ENCODE data around the gene MMAA. TPM values are rescaled to one million over a fixed set of nuclear protein-coding genes. Genes with fewer than 3 reads are reported as not detected.
A peak's percentile ranks its signal among the peaks of the same experiment; 100 is the strongest.
"Not testable (repeated sequence)": the region's sequence is repeated elsewhere in the genome, so short reads cannot be mapped to it uniquely, and the experiment has no call there.

Gene MMAA
- total and polyA plus RNA-seq, 9 donors, result 4.4 to 7.8 (median 6.3) TPM

- DNase-seq, result no peak
- Histone ChIP-seq H3K27me3 (ENCODE audit: control insufficient read depth, insufficient read depth, low read length) (no peaks in the 10 kb centered on the region), H3K4me3 (ENCODE audit: low read length) (no peak overlapping the region), H3K9me3 (replicated peaks; ENCODE audit: control insufficient read depth, low read depth, low read length) (no peaks in the 10 kb centered on the region), H3K4me1 (ENCODE audit: control insufficient read depth, insufficient read depth, low read length) (no peaks in the 10 kb centered on the region), H3K36me3 (ENCODE audit: control insufficient read depth, insufficient read depth, low read length) (no peaks in the 10 kb centered on the region), H3K27ac (ENCODE audit: low read length) (no peak overlapping the region)
Measured at GRCh38 chr4:145670422-145670821, 51.2 kb downstream of the MMAA start.

GRCh38 chr4:145679520-145679919, 60.3 kb downstream of the MMAA start:
- WGBS (ENCODE audit: insufficient coverage), result no CpG with 5 or more reads among the region's 1 CpG
- DNase-seq, result peak; percentile 80
- no peak overlapping the region for H3K4me3 ChIP-seq (ENCODE audit: low read length)

GRCh38 chr4:145679991-145680455, 60.8 kb downstream of the MMAA start, which contains the start of gene C4orf51:
C4orf51 (plus strand) TSS chr4:145680146; CDS start chr4:145680204, 58 bp downstream.
- no peak within 1 kb of the TSS for H3K4me3 ChIP-seq (ENCODE audit: low read length)
- peak; percentile 64 for DNase-seq
- H3K27ac ChIP-seq (ENCODE audit: low read length), result peak within 1 kb of the TSS; percentile 71
- H3K27me3 ChIP-seq (ENCODE audit: control insufficient read depth, insufficient read depth, low read length), result no peaks in the 10 kb centered on the region
- H3K4me1 ChIP-seq (ENCODE audit: control insufficient read depth, insufficient read depth, low read length), result peaks cover 4% of the 10 kb centered on the region
- H3K36me3 ChIP-seq (ENCODE audit: control insufficient read depth, insufficient read depth, low read length), result no peaks in the 10 kb centered on the region
- no peaks in the 10 kb centered on the region for H3K9me3 ChIP-seq (replicated peaks; ENCODE audit: control insufficient read depth, low read depth, low read length)
- 26% methylated on average over 4 of the region's 6 CpGs for WGBS (ENCODE audit: insufficient coverage)

More at GRCh38 chr4:145679520-145679919, 60.3 kb downstream of the MMAA start:
- H3K36me3 ChIP-seq (ENCODE audit: control insufficient read depth, insufficient read depth, low read length), result no peaks in the 10 kb centered on the region
- peak overlapping the region; percentile 71 for H3K27ac ChIP-seq (ENCODE audit: low read length)
- H3K27me3 ChIP-seq (ENCODE audit: control insufficient read depth, insufficient read depth, low read length), result no peaks in the 10 kb centered on the region
- no peaks in the 10 kb centered on the region for H3K9me3 ChIP-seq (replicated peaks; ENCODE audit: control insufficient read depth, low read depth, low read length)
- H3K4me1 ChIP-seq (ENCODE audit: control insufficient read depth, insufficient read depth, low read length), result peaks cover 4% of the 10 kb centered on the region

- Histone ChIP-seq H3K27me3 (ENCODE audit: control insufficient read depth, insufficient read depth, low read length) (no peaks in the 10 kb centered on the region), H3K4me3 (ENCODE audit: low read length) (no peak overlapping the region), H3K27ac (ENCODE audit: low read length) (peak overlapping the region; percentile 71), H3K4me1 (ENCODE audit: control insufficient read depth, insufficient read depth, low read length) (peaks cover 4% of the 10 kb centered on the region), H3K36me3 (ENCODE audit: control insufficient read depth, insufficient read depth, low read length) (no peaks in the 10 kb centered on the region), H3K9me3 (replicated peaks; ENCODE audit: control insufficient read depth, low read depth, low read length) (no peaks in the 10 kb centered on the region)
- WGBS (ENCODE audit: insufficient coverage), result 89% methylated on average over 1 of the region's 1 CpG
- no peak for DNase-seq
Measured at GRCh38 chr4:145680902-145681301, 61.7 kb downstream of the MMAA start.

- DNase-seq, result no peak
- H3K36me3 ChIP-seq (ENCODE audit: control insufficient read depth, insufficient read depth, low read length), result no peaks in the 10 kb centered on the region
- H3K4me1 ChIP-seq (ENCODE audit: control insufficient read depth, insufficient read depth, low read length), result peaks cover 4% of the 10 kb centered on the region
- H3K9me3 ChIP-seq (replicated peaks; ENCODE audit: control insufficient read depth, low read depth, low read length), result no peaks in the 10 kb centered on the region
- H3K27ac ChIP-seq (ENCODE audit: low read length), result no peak overlapping the region
- H3K4me3 ChIP-seq (ENCODE audit: low read length), result no peak overlapping the region
- no peaks in the 10 kb centered on the region for H3K27me3 ChIP-seq (ENCODE audit: control insufficient read depth, insufficient read depth, low read length)
Measured at GRCh38 chr4:145681518-145681917, 62.3 kb downstream of the MMAA start.

- Histone ChIP-seq H3K36me3 (ENCODE audit: control insufficient read depth, insufficient read depth, low read length) (no peaks in the 10 kb centered on the region), H3K4me1 (ENCODE audit: control insufficient read depth, insufficient read depth, low read length) (peaks cover 4% of the 10 kb centered on the region), H3K4me3 (ENCODE audit: low read length) (no peak overlapping the region), H3K27ac (ENCODE audit: low read length) (no peak overlapping the region), H3K9me3 (replicated peaks; ENCODE audit: control insufficient read depth, low read depth, low read length) (no peaks in the 10 kb centered on the region), H3K27me3 (ENCODE audit: control insufficient read depth, insufficient read depth, low read length) (no peaks in the 10 kb centered on the region)
- WGBS (ENCODE audit: insufficient coverage), result no CpG with 5 or more reads among the region's 1 CpG
- DNase-seq, result no peak
Measured at GRCh38 chr4:145681956-145682355, 62.8 kb downstream of the MMAA start.

GRCh38 chr4:145686991-145687390, 67.8 kb downstream of the MMAA start:
- Histone ChIP-seq H3K36me3 (ENCODE audit: control insufficient read depth, insufficient read depth, low read length) (no peaks in the 10 kb centered on the region), H3K27ac (ENCODE audit: low read length) (no peak overlapping the region), H3K27me3 (ENCODE audit: control insufficient read depth, insufficient read depth, low read length) (no peaks in the 10 kb centered on the region), H3K4me3 (ENCODE audit: low read length) (no peak overlapping the region), H3K4me1 (ENCODE audit: control insufficient read depth, insufficient read depth, low read length) (no peaks in the 10 kb centered on the region), H3K9me3 (replicated peaks; ENCODE audit: control insufficient read depth, low read depth, low read length) (no peaks in the 10 kb centered on the region)
- DNase-seq, result no peak
- no CpG with 5 or more reads among the region's 2 CpGs for WGBS (ENCODE audit: insufficient coverage)

GRCh38 chr4:145690610-145691009, 71.4 kb downstream of the MMAA start:
- H3K4me1 ChIP-seq (ENCODE audit: control insufficient read depth, insufficient read depth, low read length), result no peaks in the 10 kb centered on the region
- no peak for DNase-seq
- no peak overlapping the region for H3K27ac ChIP-seq (ENCODE audit: low read length)
- no peaks in the 10 kb centered on the region for H3K27me3 ChIP-seq (ENCODE audit: control insufficient read depth, insufficient read depth, low read length)
- H3K9me3 ChIP-seq (replicated peaks; ENCODE audit: control insufficient read depth, low read depth, low read length), result no peaks in the 10 kb centered on the region
- H3K4me3 ChIP-seq (ENCODE audit: low read length), result no peak overlapping the region
- H3K36me3 ChIP-seq (ENCODE audit: control insufficient read depth, insufficient read depth, low read length), result no peaks in the 10 kb centered on the region
- WGBS (ENCODE audit: insufficient coverage), result no CpG with 5 or more reads among the region's 3 CpGs

- WGBS (ENCODE audit: insufficient coverage), result no CpG with 5 or more reads among the region's 2 CpGs
- H3K4me1 ChIP-seq (ENCODE audit: control insufficient read depth, insufficient read depth, low read length); H3K4me3 ChIP-seq (ENCODE audit: low read length); H3K9me3 ChIP-seq (replicated peaks; ENCODE audit: control insufficient read depth, low read depth, low read length); H3K27ac ChIP-seq (ENCODE audit: low read length); DNase-seq; H3K27me3 ChIP-seq (ENCODE audit: control insufficient read depth, insufficient read depth, low read length); H3K36me3 ChIP-seq (ENCODE audit: control insufficient read depth, insufficient read depth, low read length): not testable (repeated sequence)
Measured at GRCh38 chr4:145691416-145691815, 72.2 kb downstream of the MMAA start.

GRCh38 chr4:145694929-145695328, 75.7 kb downstream of the MMAA start:
- no peaks in the 10 kb centered on the region for H3K36me3 ChIP-seq (ENCODE audit: control insufficient read depth, insufficient read depth, low read length)
- H3K27me3 ChIP-seq (ENCODE audit: control insufficient read depth, insufficient read depth, low read length), result no peaks in the 10 kb centered on the region
- WGBS (ENCODE audit: insufficient coverage), result no CpG with 5 or more reads among the region's 2 CpGs
- no peak overlapping the region for H3K4me3 ChIP-seq (ENCODE audit: low read length)
- DNase-seq, result no peak
- no peaks in the 10 kb centered on the region for H3K9me3 ChIP-seq (replicated peaks; ENCODE audit: control insufficient read depth, low read depth, low read length)
- no peak overlapping the region for H3K27ac ChIP-seq (ENCODE audit: low read length)
- H3K4me1 ChIP-seq (ENCODE audit: control insufficient read depth, insufficient read depth, low read length), result no peaks in the 10 kb centered on the region

GRCh38 chr4:145697332-145697731, 78.1 kb downstream of the MMAA start:
- H3K9me3 ChIP-seq (replicated peaks; ENCODE audit: control insufficient read depth, low read depth, low read length), result no peaks in the 10 kb centered on the region
- no CpG with 5 or more reads among the region's 2 CpGs for WGBS (ENCODE audit: insufficient coverage)
- no peak for DNase-seq
- no peaks in the 10 kb centered on the region for H3K27me3 ChIP-seq (ENCODE audit: control insufficient read depth, insufficient read depth, low read length)
- no peak overlapping the region for H3K4me3 ChIP-seq (ENCODE audit: low read length)
- no peak overlapping the region for H3K27ac ChIP-seq (ENCODE audit: low read length)
- H3K36me3 ChIP-seq (ENCODE audit: control insufficient read depth, insufficient read depth, low read length), result no peaks in the 10 kb centered on the region
- H3K4me1 ChIP-seq (ENCODE audit: control insufficient read depth, insufficient read depth, low read length), result no peaks in the 10 kb centered on the region
